BJ (cell line): ENCODE data around the gene PRR23B. TPM values are rescaled to one million over a fixed set of nuclear protein-coding genes. Genes with fewer than 3 reads are reported as not detected.

Experiments
- CTCF ChIA-PET: fragments of 350-600 bp; formaldehyde crosslinking; extraction: SDS; loops from one replicate; lab custom pipeline; 2021; ENCODE audit warnings: antibody characterized with exemption, inconsistent platforms; lab: Yijun Ruan, JAX
- POLR2A ChIA-PET: fragments of 300-600 bp; sonication (Branson Sonifier 250); formaldehyde crosslinking; extraction: SDS; loops from one replicate; lab custom pipeline; 2021; ENCODE audit warnings: antibody characterized with exemption; lab: Charles Lee
- DNase-seq: peaks from one replicate; pipeline ENCODE4 v3.0.0-alpha.2; 2011; ENCODE audit warnings: low read depth
- H3K27me3 ChIP-seq: 2 replicates; pipeline ENCODE4 v1.6.0; 2011; ENCODE audit warnings: low read length; ENCODE audit not compliant: control insufficient read depth, insufficient read depth
- H3K36me3 ChIP-seq: 2 replicates; pipeline ENCODE4 v1.5.1; 2011; ENCODE audit warnings: low read length; ENCODE audit not compliant: control insufficient read depth, insufficient read depth
- H3K4me3 ChIP-seq: 2 replicates; pipeline ENCODE4 v1.5.1; 2011; ENCODE audit warnings: low read depth, mild to moderate bottlenecking, control low read depth, low read length
- polyA minus RNA-seq: library from RNA; depleted of rRNA, polyadenylated mRNA; stranded (reverse); fragments of >200 nt; gene quantifications from 2 replicates; pipeline ENCODE4 v1.2.3, GENCODE V29; 2011; rRNA and poly(A)+ RNA removed
- polyA plus RNA-seq: library from polyadenylated mRNA; depleted of rRNA; stranded (reverse); fragments of >200 nt; gene quantifications from 2 replicates; pipeline ENCODE4 v1.2.3, GENCODE V29; 2011; rRNA removed
- TF ChIP-seq, protein P1 (sequence below): IDR thresholded peaks from 2 replicates; pipeline ENCODE4 v1.5.1; 2011; ENCODE audit warnings: low read depth, mild to moderate bottlenecking, control low read depth, inconsistent platforms, low read length, moderate library complexity; ENCODE audit not compliant: insufficient read depth

The PRR23B gene
- not detected in 2 replicates for polyA plus RNA-seq
- polyA minus RNA-seq, result not detected in 2 replicates

DNA sequence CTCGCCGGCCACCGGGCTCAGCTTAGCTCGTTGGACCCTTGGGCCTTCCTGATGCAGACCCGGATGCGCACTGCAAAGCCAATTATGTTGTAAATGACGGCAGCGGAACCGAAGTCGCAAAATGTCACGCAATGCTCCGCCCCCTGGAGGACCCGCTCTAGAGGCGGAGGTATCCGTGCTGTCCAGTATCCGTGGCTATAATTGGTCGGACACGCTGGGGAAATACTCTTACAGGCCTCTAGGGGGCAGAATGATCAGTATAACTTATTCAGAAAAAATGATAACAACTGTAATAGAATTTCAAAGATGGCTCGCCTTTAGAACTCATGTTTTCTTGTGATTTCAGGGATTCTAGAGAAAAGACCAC lies at the start of gene PRR23B:
TSS of gene PRR23B (minus strand) at position 59 of the 367 bp plus-strand sequence. CDS start 265 bp downstream, outside the sequence.
- POLR2A ChIA-PET, result no interaction called here
- no peaks in the 10 kb centered on the region for H3K36me3 ChIP-seq
- TF ChIP-seq, protein P1, sequence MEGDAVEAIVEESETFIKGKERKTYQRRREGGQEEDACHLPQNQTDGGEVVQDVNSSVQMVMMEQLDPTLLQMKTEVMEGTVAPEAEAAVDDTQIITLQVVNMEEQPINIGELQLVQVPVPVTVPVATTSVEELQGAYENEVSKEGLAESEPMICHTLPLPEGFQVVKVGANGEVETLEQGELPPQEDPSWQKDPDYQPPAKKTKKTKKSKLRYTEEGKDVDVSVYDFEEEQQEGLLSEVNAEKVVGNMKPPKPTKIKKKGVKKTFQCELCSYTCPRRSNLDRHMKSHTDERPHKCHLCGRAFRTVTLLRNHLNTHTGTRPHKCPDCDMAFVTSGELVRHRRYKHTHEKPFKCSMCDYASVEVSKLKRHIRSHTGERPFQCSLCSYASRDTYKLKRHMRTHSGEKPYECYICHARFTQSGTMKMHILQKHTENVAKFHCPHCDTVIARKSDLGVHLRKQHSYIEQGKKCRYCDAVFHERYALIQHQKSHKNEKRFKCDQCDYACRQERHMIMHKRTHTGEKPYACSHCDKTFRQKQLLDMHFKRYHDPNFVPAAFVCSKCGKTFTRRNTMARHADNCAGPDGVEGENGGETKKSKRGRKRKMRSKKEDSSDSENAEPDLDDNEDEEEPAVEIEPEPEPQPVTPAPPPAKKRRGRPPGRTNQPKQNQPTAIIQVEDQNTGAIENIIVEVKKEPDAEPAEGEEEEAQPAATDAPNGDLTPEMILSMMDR, result no peak
- no peak within 1 kb of the TSS for H3K4me3 ChIP-seq
- CTCF ChIA-PET, result no interaction called here
- no peaks in the 10 kb centered on the region for H3K27me3 ChIP-seq
- DNase-seq, result no peak

DNA sequence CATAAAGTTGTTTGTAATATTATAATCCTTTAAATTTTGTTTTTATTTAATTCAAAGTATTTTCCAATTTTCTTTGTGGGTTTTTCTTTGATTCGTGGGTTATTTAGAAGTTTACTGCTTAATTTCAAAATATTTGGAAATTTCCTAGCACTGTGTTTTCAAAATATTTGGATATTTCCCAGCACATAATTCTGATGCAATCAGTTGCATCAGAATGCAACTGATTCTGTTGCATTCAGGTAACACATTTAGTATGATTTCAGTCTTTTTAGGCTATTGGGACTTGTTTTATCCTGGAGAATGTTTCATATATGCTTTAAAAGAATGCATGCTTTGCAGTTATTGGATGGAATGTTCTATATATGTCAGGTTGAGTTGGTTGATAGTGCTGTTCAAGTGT lies 42.2 kb upstream of the PRR23B start:
- CTCF ChIA-PET, result no interaction called here
- no peak for DNase-seq

DNA sequence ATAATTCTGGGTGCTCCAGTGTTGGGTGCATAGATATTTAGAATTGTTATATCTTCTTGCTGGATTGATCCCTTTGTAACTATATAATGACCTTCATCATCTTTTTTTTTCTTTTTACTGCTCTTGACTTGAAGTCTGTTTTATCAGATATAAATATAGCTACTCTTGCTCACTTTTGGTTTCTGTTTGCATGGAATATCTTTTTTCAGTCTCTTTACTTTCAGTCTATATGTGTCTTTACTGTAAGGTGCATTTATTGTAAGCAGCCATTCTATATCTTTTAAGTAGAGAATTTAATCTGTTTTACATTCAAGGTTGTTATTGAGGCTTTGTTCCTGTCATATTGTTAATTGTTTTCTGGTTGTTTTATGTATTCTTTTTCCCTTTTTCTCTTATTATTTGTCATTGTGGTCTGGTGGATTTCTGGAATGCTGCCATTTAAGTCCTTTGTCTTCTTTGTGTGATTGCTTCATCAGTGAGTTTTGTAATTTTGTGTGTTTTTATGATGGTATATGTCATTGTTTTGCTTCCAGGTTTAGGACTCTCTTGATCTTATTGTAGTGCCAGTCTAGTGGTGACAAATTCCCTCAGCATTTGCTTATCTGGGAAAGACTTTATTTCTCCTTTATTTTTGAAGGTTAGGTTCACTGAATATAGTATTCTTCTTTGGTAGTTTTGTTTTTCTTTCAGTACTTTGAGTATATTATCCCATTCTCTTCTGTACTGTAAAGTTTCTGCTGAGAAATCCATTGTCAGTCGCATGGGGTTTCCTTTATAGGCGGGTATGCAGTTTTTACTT lies 32.3 kb upstream of the PRR23B start:
- ChIA-PET CTCF (no interaction called here), POLR2A (no interaction called here)
- TF ChIP-seq, protein P1, result no peak
- DNase-seq, result no peak
- Histone ChIP-seq H3K36me3 (no peaks in the 10 kb centered on the region), H3K4me3 (no peak overlapping the region), H3K27me3 (no peaks in the 10 kb centered on the region)

More for the DNA sequence above, 42.2 kb upstream of the PRR23B start:
- Histone ChIP-seq H3K4me3 (no peak overlapping the region), H3K27me3 (no peaks in the 10 kb centered on the region), H3K36me3 (no peaks in the 10 kb centered on the region)
- TF ChIP-seq, protein P1, result no peak
- POLR2A ChIA-PET, result interaction anchor here (0.6 kb wide), 1 partner anchor 106 kb away, joined by 3 read pairs; no protein-coding TSS in a partner anchor

DNA sequence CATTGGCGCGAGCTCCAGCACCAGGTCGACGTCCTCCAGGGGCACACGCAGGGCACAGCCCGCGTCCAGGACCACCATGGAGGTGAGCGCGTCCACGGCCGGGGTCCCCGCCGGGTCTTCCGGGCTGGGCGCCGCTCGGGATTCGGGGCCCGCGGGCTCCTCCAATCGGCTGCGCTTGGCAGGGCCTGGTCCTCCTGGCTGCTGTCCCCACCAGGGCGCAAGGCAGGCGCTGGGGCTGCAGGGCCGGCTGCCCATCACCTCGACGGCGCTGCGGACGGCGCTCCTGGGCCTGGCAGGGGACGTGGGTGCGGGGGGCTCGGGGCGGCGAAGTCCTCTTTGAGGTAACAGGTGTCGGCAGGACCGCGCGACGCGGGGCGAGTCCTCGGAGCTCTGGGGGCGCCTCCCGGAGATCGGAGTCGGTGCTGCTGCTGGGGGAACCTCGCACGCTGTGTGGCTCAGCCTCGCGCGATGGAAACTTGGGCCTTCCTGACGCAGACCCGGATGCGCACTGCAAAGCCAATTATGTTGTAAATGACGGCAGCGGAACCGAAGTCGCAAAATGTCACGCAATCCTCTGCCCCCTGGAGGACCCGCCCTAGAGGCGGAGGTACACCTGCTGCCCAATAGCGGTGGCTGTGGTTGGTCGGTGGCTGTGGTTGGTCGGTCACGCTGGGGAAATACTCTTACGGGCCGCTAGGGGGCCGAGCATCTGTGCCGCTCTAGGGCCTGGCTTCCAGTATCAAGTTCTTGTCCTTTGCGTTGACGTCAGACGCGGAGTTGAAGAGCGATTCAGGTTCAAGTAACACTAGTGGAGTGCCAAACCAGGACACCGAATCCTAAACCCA lies 23.9 kb upstream of the PRR23B start, which contains the start of gene PRR23C:
TSS of gene PRR23C (minus strand) at position 527 of the 845 bp plus-strand sequence. CDS start at position 255, 272 bp downstream.
- no peaks in the 10 kb centered on the region for H3K36me3 ChIP-seq
- no peak for DNase-seq
- ChIA-PET CTCF (interaction anchor here (0.9 kb wide), 1 partner anchor 109 kb away, joined by 4 read pairs; no protein-coding TSS in a partner anchor), POLR2A (no interaction called here)
- no peak within 1 kb of the TSS for H3K4me3 ChIP-seq
- TF ChIP-seq, protein P1, result no peak
- no peaks in the 10 kb centered on the region for H3K27me3 ChIP-seq
